ENCODE results near the gene TMEM17. TPM values are rescaled to one million over a fixed set of nuclear protein-coding genes. Genes with fewer than 3 reads are reported as not detected.

The TMEM17 gene
- total RNA-seq, 2 experiments from 2014 or later: 0.13 to 0.14 TPM

GRCh38 chr2:62473246-62473827 is 32.7 kb downstream of the TMEM17 start:
- H3K4me3 Mint-ChIP-seq: no peak overlapping the region
- no peaks in the 10 kb centered on the region for H3K36me3 Mint-ChIP-seq (ENCODE audit: low read depth)
- ChIA-PET POLR2A (no interaction called here), CTCF (interaction anchor here (3.8 kb wide), 1 partner anchor 16 kb away, joined by 22 read pairs; no protein-coding TSS in a partner anchor)
- H3K9me3 Mint-ChIP-seq: no peaks in the 10 kb centered on the region
- no peak for DNase-seq
- no peak for ATAC-seq
- no peaks in the 10 kb centered on the region for H3K27me3 Mint-ChIP-seq
- TF ChIP-seq, protein P1, sequence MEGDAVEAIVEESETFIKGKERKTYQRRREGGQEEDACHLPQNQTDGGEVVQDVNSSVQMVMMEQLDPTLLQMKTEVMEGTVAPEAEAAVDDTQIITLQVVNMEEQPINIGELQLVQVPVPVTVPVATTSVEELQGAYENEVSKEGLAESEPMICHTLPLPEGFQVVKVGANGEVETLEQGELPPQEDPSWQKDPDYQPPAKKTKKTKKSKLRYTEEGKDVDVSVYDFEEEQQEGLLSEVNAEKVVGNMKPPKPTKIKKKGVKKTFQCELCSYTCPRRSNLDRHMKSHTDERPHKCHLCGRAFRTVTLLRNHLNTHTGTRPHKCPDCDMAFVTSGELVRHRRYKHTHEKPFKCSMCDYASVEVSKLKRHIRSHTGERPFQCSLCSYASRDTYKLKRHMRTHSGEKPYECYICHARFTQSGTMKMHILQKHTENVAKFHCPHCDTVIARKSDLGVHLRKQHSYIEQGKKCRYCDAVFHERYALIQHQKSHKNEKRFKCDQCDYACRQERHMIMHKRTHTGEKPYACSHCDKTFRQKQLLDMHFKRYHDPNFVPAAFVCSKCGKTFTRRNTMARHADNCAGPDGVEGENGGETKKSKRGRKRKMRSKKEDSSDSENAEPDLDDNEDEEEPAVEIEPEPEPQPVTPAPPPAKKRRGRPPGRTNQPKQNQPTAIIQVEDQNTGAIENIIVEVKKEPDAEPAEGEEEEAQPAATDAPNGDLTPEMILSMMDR (IDR thresholded peaks at IDR 0.05): no peak
- intact Hi-C loops (cut with micrococcal nuclease): no loop called here
- no peak overlapping the region for H3K27ac Mint-ChIP-seq
- H3K4me1 Mint-ChIP-seq (ENCODE audit: low read depth): peaks cover 4% of the 10 kb centered on the region

DNA sequence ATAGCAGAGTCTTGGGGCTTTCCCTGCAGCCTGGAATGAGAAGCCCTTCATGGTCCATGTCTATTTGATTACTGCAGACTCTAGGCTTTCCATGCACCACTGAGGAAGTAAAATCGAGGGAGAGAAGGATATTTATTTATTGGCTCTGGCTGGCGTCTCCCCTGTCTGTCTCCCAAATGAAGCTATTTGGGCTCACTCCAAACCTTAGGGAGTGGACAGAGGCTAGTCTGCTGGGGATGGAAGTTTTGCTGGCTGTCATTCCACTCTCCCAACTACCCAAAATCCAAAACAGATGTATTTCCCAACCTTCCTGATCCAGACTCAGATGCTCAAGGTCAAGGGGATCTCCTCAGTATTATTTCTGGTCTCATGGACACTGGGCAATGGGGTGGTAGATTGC is 33.7 kb downstream of the TMEM17 start:
- intact Hi-C loops (cut with micrococcal nuclease): no loop called here
- ATAC-seq (no peak), DNase-seq (no peak)
- no peak overlapping the region for H3K27ac Mint-ChIP-seq
- H3K4me1 Mint-ChIP-seq (ENCODE audit: low read depth): peaks cover 4% of the 10 kb centered on the region
- H3K36me3 Mint-ChIP-seq (ENCODE audit: low read depth): no peaks in the 10 kb centered on the region
- CTCF ChIA-PET: interaction anchor here (2.5 kb wide), 1 partner anchor 15 kb away, joined by 12 read pairs; no protein-coding TSS in a partner anchor
- TF ChIP-seq, protein P1 (IDR thresholded peaks at IDR 0.05): no peak
- POLR2A ChIA-PET: no interaction called here
- H3K9me3 Mint-ChIP-seq: no peaks in the 10 kb centered on the region
- H3K4me3 Mint-ChIP-seq: no peak overlapping the region
- no peaks in the 10 kb centered on the region for H3K27me3 Mint-ChIP-seq

- POLR2A ChIA-PET: no interaction called here
- Mint-ChIP-seq H3K9me3 (no peaks in the 10 kb centered on the region), H3K27ac (no peak overlapping the region), H3K4me1 (ENCODE audit: low read depth) (peaks cover 4% of the 10 kb centered on the region), H3K36me3 (ENCODE audit: low read depth) (no peaks in the 10 kb centered on the region), H3K27me3 (no peaks in the 10 kb centered on the region), H3K4me3 (no peak overlapping the region)
- ATAC-seq (no peak), DNase-seq (no peak)
- intact Hi-C loops (cut with micrococcal nuclease): no loop called here
- CTCF ChIA-PET: interaction anchor here (2.5 kb wide), 1 partner anchor 15 kb away, joined by 12 read pairs; no protein-coding TSS in a partner anchor
- TF ChIP-seq, protein P1 (IDR thresholded peaks at IDR 0.05): no peak
These were observed 34.2 kb downstream of the TMEM17 start for GRCh38 chr2:62471816-62472215.

- Mint-ChIP-seq H3K27me3 (no peaks in the 10 kb centered on the region), H3K27ac (no peak overlapping the region), H3K9me3 (no peaks in the 10 kb centered on the region), H3K36me3 (ENCODE audit: low read depth) (no peaks in the 10 kb centered on the region), H3K4me1 (ENCODE audit: low read depth) (peaks cover 4% of the 10 kb centered on the region), H3K4me3 (no peak overlapping the region)
- ChIA-PET CTCF (interaction anchor here (2.5 kb wide), 1 partner anchor 14 kb away, joined by 12 read pairs; no protein-coding TSS in a partner anchor), POLR2A (no interaction called here)
- ATAC-seq (no peak), DNase-seq (no peak)
- TF ChIP-seq, protein P1 (IDR thresholded peaks at IDR 0.05): no peak
- intact Hi-C loops (cut with micrococcal nuclease): no loop called here
These were observed 34.6 kb downstream of the TMEM17 start for GRCh38 chr2:62471404-62471803.

DNA sequence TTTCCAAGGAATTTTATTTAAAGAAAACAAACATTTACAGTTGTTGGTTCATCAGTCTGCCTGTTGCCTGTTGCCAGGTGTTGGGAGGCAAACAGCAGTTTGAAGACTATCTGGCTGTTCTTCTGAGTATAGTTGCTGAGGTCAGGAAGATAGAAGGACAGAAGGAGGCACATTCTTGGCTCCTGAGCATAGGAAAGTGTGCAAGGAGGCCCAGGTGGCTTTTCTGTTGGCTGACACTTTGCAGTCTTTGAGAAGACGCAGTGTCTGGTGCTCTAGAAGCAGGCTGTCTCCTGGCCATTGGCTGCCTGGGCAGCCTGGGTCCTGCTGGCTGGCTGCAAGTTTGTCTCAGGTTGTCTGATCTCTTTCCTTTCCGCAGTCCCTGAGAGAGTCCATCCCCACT is 36.4 kb downstream of the TMEM17 start:
- Mint-ChIP-seq H3K27ac (no peak overlapping the region), H3K4me3 (no peak overlapping the region), H3K4me1 (ENCODE audit: low read depth) (no peaks in the 10 kb centered on the region), H3K36me3 (ENCODE audit: low read depth) (no peaks in the 10 kb centered on the region), H3K9me3 (no peaks in the 10 kb centered on the region), H3K27me3 (no peaks in the 10 kb centered on the region)
- ChIA-PET CTCF (interaction anchor here (1.4 kb wide), 1 partner anchor 309 kb away, joined by 3 read pairs; no protein-coding TSS in a partner anchor), POLR2A (interaction anchor here (1.0 kb wide), 1 partner anchor 10 kb away, joined by 3 read pairs; no protein-coding TSS in a partner anchor)
- DNase-seq: no peak
- intact Hi-C loops (cut with micrococcal nuclease): no loop called here
- no peak for ATAC-seq
- TF ChIP-seq, protein P1 (IDR thresholded peaks at IDR 0.05): no peak

Data from activated CD8-positive, alpha-beta T cell treated with anti-CD3 and anti-CD28 coated beads for 36 hours (primary cell).